SIG-M5 treated with dmso at 0.1 percent for 504 hours (cell line): ENCODE measurements around the gene ARMC9.

ENCODE experiments used
- DNase-seq: peaks from one replicate; lab custom pipeline; 2025; ENCODE audit not compliant: unreplicated experiment; lab: John Stamatoyannopoulos, UW

The ARMC9 gene

GRCh38 chr2:231378026-231378722, 179.7 kb downstream of the ARMC9 start:
- DNase-seq: no peak

- no peak for DNase-seq
These were observed 181.1 kb downstream of the ARMC9 start for GRCh38 chr2:231379266-231380215.

- no peak for DNase-seq
These were observed 181.9 kb downstream of the ARMC9 start for GRCh38 chr2:231380307-231380706.

- no peak for DNase-seq
These were observed 182.8 kb downstream of the ARMC9 start for GRCh38 chr2:231380991-231381847.

GRCh38 chr2:231382116-231382515, 183.7 kb downstream of the ARMC9 start:
- no peak for DNase-seq

GRCh38 chr2:231383416-231384108, 185.1 kb downstream of the ARMC9 start:
- DNase-seq: no peak

- DNase-seq: no peak
These were observed 185.6 kb downstream of the ARMC9 start for GRCh38 chr2:231384109-231384435.

GRCh38 chr2:231384970-231385369, 186.5 kb downstream of the ARMC9 start:
- no peak for DNase-seq

GRCh38 chr2:231385429-231385828, 187.0 kb downstream of the ARMC9 start:
- DNase-seq: no peak

- DNase-seq: no peak
These were observed 188.0 kb downstream of the ARMC9 start for GRCh38 chr2:231386446-231386845.

- DNase-seq: peak; percentile 68
These were observed 189.7 kb downstream of the ARMC9 start for GRCh38 chr2:231387904-231388724.

- no peak for DNase-seq
These were observed 190.4 kb downstream of the ARMC9 start for GRCh38 chr2:231388725-231389346.

- peak; percentile 48 for DNase-seq
These were observed 192.2 kb downstream of the ARMC9 start for GRCh38 chr2:231390667-231391066.

- peak; percentile 69 for DNase-seq
These were observed 193.6 kb downstream of the ARMC9 start for GRCh38 chr2:231391981-231392380.

- no peak for DNase-seq
These were observed 194.2 kb downstream of the ARMC9 start for GRCh38 chr2:231392431-231393148.

- no peak for DNase-seq
These were observed 195.0 kb downstream of the ARMC9 start for GRCh38 chr2:231393149-231394131.
